ENCODE data around the gene TMEM108.

TMEM108 gene

DNA sequence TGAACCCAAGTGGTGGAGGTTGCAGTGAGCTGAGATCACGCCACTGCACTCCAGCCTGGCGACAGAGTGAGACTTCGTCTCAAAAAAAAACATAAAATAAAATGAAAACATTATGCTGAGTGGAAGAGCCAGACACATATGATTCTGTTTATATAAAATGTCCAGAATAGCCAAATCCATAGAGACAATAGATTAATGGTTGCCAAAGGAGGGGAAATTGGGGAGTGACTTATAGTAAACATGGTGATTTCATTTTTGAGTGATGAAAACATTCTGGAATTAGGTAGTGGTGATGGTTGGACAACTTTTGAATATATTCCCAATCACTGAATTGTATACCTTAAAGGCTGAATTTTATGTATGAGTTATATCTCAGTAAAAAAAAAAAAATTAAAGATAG, 189.6 kb downstream of the TMEM108 start:
- no peak for DNase-seq (ENCODE audit: low read depth, low spot score)

DNA sequence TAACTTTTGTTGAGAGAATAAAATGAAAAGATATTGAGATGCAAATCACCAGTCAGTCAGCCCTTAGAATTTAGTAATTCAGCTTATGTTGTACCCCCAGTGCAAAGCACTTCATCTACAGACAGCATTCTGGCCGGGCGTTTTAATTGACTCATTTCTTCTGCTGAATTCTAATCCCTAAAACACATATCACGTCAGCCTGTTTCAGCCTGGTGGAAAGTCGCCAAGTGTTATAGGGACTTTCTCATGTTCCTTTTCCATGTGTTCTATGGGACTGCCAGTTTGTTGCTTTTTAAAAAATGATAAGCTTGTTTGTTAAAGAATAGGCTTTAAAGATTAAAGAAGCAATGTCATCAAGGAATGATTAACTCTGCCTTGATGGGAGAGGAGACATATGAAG, 192.0 kb downstream of the TMEM108 start:
- DNase-seq (ENCODE audit: low read depth, low spot score): no peak

DNA sequence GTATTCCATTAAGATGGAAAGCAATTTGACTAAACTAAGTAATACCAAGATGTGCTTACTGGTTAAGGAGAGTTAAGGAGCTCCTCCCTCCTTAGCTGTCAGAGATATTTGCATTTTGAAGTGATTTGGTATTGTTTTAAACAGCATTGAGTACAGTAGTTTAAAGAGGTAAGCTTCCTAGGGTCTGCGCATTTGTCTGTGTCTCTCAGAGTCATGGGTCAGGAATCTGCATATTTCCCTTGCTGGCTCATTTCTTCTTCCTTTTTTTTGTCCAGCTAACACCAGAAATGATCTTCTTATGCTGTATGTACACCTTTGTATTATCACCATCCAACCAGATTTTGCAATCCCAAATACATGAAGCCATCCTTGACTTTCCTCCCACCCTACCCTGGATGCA, 198.7 kb downstream of the TMEM108 start:
- no peak for DNase-seq (ENCODE audit: low read depth, low spot score)

DNA sequence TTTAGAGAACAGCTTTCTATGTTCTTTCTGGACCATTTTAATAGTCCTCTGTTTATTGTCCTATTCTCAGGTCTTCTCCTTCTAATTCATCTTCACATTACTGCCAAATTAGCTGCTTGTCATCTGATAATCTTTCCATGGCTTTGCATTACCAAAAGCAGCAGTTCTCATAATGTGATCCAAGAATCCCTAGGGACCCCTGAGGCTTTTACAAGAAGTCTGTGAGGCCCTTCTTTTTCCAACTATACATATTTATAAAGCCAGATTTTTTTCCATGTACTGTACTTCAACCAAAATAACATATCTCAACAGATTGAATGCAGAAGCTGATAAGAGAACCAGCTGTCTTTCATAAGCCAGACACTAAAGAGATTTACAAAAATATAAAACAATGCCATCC, 199.2 kb downstream of the TMEM108 start:
- DNase-seq (ENCODE audit: low read depth, low spot score): no peak

DNA sequence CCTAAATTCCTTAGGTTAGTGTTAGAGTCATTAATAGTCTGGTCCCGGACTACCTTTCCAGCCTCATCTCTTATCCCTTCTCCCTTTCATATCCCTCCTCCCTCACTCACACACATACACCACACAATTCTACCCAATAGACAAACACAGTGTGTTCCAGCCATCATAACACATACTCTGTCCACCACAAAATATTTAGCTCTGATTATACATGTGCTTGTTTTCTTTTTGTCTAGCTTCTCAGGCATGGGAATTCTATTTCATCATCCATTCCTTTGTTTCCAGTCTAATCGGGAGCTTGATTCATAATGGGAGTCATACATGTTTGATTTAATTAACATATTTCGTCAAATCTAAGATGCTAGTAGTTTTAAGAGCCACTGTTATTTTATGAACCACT, 199.8 kb downstream of the TMEM108 start:
- no peak for DNase-seq (ENCODE audit: low read depth, low spot score)

DNA sequence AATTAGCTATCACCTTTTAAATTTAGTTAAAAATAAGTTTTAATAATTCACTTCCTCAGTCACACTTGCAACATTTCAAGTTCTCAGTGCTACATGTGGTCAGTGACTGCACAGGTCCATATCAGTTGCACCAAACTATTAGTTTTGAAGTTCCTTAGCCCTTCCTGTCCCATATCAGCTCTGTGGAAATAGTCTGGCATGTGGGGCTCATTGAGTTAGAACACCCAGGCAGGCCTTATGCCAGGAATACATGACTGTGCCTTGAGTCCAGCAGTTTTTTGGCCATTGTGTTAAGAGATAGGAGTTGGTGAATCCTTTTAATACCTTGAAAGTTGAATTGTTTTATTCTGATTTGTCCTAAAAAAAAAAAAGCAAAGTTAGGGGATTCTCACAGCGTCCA, 207.9 kb downstream of the TMEM108 start:
- no peak for DNase-seq (ENCODE audit: low read depth, low spot score)

DNA sequence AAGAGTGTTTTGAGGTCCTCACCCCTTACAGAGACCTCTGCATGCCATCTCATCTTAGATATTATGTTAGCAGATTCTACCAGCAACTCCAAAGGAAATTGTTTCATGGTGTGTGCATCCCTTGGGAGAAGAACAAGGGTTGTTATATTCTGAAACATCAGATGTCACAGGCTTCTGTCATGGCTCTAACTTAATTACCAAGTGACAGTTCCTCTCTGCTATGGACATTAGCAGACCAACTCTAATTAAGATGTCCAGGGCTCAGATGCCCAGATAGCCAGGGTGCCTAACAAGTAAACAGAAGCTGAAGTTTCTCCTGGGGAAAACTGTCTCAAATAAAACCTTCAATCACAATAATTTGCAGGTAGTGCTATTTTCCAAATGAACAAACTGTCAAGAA, 208.6 kb downstream of the TMEM108 start:
- no peak for DNase-seq (ENCODE audit: low read depth, low spot score)

DNA sequence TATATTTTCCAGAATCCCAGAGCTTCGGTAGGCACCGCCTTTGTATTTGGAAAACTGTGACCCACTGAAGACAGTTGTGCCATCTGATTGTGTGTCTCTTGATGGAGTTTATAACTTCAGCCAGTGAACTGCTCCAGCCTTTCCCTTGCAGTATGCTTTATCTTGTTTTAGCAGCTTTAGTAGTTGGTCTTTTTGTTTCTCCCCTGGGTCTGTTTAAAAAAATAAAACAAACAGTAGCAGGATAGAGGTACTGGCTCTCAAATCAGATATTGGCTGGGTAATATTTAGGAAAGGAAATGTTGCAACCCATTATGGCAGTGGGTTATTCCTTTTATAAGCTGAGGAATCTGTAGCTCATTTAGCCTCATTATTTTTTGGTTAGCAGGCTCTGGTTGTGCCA, 210.2 kb downstream of the TMEM108 start:
- DNase-seq (ENCODE audit: low read depth, low spot score): no peak

DNA sequence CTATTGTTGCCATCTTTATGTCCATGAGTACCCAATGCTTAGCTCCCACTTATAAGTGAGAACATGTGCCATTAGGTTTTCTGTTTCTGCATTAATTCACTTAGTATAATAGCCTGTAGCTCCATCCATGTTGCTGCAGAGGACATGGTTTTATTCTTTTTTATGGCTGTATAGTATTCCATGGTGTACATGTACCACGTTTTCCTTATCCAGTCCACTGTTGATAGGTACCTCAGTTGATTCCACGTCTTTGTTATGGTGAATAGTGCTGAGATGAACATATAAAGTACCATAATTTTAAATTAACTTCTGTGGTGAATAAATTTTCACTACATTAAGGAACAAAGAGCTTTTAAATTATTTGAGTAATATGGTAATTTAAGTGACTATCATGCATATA, 211.3 kb downstream of the TMEM108 start:
- no peak for DNase-seq (ENCODE audit: low read depth, low spot score)

DNA sequence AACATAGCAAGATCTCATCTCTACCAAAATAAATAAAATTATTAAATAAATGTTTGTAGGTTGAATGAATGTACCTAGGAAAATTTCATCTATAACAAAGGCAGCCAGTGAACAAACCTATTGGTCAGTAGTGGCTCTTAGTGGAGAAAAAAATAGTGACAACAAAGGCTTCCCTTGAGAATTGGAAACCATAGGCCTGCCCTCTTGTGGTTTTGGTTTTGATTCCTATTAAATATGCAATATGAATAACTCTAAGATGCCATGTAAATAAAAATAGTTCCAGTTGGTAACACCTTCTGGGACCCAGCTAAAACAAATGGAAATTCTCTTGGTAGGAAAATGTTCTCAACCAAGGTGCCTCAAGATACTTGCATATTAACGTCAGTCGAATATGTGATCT, 216.0 kb downstream of the TMEM108 start:
- DNase-seq (ENCODE audit: low read depth, low spot score): no peak

DNA sequence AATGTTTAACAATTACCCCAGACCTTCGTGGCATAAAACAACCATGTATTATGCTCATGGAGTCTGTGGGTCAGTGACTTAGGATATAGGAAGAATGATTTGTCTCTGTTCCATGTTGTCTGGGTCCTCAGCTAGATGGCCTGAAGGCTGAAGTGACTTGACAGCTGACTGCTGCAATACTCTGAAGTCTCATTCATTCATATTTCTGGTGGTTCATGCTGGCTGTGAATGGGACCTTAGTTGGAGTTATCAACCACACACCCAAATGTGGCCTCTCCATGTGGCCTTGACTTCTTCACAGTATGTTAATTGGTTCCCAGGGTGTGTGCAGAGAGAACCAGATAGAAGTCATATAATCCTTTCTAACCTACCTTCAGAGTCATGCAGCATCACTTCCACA, 216.5 kb downstream of the TMEM108 start:
- no peak for DNase-seq (ENCODE audit: low read depth, low spot score)

DNA sequence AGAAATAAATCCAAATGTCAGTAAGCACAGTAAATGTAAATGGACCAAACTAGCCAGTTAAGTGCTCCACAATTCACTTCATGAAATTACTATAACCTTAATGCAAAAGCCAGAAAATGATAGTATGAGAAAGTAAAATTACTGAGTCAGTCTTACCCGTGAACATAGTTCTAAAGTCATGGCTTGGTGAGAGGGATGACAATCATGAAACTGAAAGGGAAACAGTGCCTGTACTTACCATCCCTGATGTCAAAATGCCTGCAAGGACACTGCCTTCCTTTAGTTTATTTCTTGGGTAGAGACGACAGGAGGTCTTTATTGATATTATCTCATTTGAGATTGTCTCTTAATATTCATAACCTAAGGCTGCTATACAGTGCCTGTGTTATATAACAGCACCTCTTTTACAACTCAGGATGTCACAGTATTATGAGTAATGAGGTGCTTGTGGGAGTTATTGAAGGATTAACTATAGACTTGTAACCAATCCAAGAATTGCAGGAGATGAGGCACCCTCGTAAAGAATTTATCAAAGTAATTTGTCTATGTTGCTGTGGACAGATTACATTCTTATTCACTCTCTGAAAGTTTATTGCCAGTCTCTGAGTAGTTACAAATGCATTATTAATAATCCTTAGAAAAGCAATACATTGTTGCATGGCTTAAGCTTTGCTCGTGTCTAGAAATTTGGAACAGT, 218.7 kb downstream of the TMEM108 start:
- DNase-seq (ENCODE audit: low read depth, low spot score): no peak

DNA sequence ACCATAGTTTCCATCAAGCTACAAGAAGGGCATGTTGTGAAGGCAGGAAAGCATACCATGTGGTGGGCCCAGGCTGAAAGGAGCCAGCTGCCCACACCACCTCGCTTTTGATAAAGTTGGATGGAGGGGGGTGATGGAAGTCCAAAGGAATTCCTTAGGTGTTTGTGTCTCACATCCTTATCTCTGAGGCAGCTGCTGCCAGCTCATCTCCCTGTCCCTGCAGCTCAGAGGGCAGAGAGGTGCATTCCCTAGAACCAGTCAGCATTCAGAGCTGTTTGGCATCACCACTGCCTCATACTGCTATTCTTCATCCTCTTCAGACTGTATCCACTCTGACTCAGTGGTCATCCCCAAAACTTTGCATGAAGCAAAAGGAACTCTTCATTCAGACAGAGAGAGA, 220.2 kb downstream of the TMEM108 start:
- DNase-seq (ENCODE audit: low read depth, low spot score): no peak

DNA sequence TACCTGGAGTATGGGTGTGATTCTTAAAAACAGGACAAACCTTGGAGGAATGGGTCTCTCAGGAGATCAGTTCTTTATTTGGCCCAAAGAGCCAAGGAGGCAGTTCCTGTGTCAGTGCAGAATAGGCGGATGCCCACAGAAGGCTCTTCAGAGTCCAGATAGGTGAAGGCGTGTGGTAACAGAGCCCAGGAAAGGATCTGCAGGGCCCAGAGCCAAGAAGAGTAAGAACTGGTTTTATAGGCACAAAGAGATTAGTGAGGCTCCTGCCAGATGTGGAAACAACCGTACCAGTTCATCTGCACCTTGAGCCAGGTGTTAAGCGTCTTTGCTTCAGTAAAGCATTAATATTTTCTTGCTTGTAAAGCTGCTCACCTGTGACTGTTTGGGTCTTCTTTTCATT, 221.6 kb downstream of the TMEM108 start:
- no peak for DNase-seq (ENCODE audit: low read depth, low spot score)

DNA sequence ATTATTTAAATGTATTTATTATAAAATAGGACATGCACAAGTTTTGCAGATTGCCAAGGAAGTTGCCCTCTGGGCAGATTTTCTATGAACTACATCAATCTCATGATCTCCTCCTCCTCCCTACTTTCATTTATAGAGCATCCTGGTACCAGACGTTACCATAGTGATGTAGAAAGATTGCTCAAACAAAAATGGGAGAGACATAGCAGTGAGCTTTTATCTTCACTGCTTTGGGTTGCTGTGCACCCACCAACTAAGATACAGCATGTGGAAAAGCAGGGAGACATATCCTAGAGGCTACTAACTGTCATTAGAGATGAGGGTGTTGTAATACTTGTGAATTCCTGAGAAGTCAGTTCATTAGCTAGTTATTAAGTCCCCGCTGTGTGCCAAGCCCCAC, 224.1 kb downstream of the TMEM108 start:
- DNase-seq (ENCODE audit: low read depth, low spot score): no peak

DNA sequence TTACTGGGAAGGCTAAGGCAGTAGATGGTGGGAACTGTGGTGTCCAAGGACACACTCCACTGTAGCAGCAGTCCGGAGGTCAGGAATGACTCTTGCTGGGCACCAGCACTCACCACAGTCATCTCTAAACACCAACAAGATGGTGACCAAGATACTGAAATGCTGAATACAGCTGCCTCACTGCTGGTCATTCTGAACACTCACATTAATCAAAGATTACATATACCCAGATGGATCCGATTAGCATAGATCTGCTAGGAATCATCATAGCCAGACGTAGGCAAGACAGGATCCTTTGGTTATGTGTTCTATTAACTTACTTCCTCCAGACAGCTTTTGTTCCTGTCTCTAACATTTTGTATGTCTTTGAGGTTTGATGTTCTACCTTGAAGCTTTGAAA, 226.7 kb downstream of the TMEM108 start:
- no peak for DNase-seq (ENCODE audit: low read depth, low spot score)

DNA sequence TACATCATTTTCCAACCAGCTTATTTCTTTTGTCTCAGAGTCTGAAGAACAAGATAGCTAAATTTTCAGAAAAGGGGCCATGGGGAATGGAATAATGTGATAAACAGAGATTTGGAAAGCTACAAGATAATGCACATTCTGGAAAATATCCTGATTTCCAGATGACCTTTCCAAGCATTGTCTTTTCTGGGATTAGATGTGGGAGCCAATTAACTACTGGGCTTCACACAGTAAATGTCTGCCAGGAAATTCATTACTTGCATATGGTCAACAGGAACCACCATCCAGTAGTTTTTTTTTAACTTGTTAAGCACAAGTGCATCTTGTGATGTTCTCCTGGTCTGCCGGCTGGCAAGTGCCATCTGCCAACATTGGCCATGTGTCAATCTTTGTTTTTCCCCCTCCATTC, 230.5 kb downstream of the TMEM108 start:
- no peak for DNase-seq (ENCODE audit: low read depth, low spot score)

DNA sequence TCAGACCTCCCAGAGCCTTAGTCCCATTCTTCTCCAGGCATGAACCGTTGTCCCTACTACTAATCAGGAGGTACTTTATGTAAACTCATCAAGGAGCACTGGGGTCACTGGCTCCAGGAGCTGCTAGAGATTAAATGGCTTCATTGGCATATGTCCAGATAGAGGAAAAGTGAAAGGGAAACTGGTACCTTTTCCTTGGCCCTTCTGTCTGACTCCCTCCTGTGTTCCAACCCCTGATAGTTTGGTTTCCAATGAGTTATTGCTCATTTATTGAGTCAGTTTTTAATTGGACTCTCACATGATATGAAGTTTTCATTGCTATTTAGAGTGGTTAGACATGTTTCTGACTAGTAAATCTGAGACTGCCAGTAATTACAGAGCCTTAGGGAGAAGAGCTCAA, 231.2 kb downstream of the TMEM108 start:
- no peak for DNase-seq (ENCODE audit: low read depth, low spot score)

DNA sequence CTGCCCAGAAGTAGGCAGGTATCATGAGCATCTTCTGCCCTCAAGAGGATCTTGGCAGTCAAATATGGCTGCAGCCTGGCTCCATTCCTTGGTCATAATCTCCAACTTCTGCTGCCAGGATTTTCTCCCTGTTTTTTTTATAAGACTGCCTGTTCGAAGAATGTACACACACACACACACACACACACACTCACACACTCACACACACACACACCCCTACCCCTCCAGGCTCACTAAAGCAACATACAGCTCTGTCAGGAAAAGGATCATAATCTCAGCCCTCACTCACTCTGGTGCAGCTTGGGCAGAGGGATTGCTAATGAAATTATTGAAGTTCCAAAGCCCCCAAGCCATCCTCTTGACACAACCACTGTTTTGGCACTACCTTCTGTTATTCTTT, 232.4 kb downstream of the TMEM108 start:
- no peak for DNase-seq (ENCODE audit: low read depth, low spot score)

DNA sequence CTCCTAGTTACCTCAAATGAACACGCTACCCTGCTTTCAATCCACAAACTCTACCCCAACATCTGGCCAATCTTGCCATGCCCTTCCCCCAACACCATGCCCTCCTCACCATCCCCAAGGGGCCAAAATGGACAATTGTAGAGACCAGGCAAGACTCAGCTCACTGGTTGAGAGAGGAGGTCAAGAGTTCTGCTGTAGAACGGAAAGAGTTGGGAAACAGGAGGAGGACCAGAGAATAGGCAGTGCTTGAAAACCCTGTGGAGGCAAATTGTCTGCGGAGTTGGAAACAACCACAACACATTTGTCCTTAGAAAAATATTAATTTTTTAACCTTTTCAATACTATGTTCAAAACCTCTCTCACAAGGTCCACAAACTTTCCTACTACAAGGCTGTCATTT, 232.9 kb downstream of the TMEM108 start:
- DNase-seq (ENCODE audit: low read depth, low spot score): no peak

DNA sequence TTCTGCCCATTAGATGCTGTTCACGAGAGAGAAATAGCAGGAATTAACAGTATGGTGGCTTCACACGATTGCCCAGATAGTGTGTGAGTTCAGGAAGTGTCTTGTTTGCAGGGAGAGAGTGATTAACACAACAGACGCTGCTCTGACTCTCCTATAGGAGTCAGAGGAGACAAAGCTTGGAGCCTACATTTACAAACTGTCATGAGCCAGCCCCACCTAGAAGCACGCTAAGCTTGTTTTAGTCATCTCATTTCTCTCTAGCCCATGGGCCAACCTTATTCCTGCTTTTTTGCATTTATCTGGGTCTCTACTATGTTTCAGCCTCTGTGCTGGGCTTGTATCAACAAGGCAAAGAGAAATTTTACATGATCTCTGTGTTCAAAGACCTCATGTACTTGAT, 233.3 kb downstream of the TMEM108 start:
- no peak for DNase-seq (ENCODE audit: low read depth, low spot score)

DNA sequence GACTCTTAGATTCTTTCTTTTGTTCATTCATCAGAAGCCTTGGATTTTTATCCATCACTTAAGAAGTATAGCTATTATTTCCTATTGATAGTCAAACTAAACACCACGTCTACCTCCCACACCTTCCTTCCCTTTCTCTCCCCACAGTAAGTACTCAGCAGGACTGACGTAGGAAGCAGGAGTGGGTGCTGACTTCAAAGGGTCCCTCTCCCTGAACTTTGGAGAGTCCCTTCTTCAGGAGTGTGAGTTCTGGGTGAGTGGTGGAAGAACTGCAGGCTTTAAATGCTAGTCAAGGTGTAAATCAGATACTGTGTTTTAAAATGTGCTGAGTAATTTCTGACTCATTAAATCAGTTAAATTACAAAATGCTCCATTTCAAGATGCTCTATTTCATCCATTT, 235.2 kb downstream of the TMEM108 start:
- no peak for DNase-seq (ENCODE audit: low read depth, low spot score)

DNA sequence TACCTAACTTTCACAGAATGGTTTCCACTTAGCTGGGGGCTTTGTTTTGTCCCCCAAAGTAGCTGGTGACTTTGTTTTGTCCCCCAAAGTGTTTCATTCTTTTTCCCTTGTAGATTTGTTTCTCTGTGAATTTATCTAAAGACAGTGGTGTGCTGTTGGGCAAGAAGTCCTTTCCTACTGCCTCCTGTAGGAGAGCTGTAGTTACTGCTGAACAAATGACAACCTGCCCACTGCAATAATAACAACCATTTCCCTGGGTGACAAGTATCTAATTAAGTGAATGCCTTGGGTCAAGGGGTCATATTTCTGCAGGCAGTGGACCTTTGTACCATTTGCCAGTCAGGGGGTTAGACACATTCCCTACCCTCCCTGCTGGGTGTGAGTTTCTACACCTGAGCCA, 236.3 kb downstream of the TMEM108 start:
- DNase-seq (ENCODE audit: low read depth, low spot score): no peak

DNA sequence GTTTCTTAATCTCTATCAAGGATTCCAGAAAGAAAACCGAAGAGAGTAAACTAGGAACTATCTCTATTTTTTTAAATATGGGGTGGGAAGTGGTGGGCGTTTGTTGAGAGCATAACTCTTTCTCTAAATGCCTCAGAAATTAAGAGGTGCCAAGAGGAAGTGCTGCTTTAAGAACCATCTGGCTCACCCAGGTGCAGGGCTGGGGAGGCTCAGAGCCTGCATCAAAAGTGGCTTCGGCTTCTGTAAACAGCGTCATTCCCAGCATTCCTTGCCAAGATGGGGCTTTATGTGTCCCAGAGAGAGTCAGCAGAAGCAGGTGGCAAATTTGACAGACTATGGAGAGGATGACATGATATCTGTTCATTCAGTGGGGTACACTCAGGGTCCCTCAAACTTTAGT, 238.4 kb downstream of the TMEM108 start:
- no peak for DNase-seq (ENCODE audit: low read depth, low spot score)

Measured in activated naive CD8-positive, alpha-beta T cell treated with anti-CD3 and anti-CD28 coated beads, Interleukin-2, amount 50 U/mL, for 16 hours (primary cell).